GM21723 (cell line): Measurements from ENCODE around the gene SRL.
"Not testable (repeated sequence)": the region's sequence is repeated elsewhere in the genome, so short reads cannot be mapped to it uniquely, and the experiment has no call there.

ENCODE experiments used
- ATAC-seq: cut with Tn5 transposase; IDR thresholded peaks from one replicate; pipeline ENCODE4 v1.9.1; 2021; ENCODE audit warnings: mild to moderate bottlenecking, moderate library complexity; ENCODE audit not compliant: unreplicated experiment

SRL gene

GRCh38 chr16:4231367-4231766, 10.5 kb downstream of the SRL start:
- ATAC-seq: no peak

DNA sequence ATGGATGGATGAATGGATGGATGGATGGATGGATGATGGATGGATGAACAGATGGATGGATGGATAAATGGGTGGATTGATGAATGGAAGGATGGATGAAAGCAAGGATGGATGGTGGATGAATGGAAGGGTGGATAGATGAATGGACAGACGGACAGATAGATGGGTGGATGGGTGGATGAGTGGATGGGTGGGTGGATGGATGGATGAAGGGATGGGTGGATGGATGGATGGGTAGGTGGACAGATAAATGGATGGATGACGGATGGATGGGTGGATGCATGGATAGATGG, 14.9 kb downstream of the SRL start:
- no peak for ATAC-seq

DNA sequence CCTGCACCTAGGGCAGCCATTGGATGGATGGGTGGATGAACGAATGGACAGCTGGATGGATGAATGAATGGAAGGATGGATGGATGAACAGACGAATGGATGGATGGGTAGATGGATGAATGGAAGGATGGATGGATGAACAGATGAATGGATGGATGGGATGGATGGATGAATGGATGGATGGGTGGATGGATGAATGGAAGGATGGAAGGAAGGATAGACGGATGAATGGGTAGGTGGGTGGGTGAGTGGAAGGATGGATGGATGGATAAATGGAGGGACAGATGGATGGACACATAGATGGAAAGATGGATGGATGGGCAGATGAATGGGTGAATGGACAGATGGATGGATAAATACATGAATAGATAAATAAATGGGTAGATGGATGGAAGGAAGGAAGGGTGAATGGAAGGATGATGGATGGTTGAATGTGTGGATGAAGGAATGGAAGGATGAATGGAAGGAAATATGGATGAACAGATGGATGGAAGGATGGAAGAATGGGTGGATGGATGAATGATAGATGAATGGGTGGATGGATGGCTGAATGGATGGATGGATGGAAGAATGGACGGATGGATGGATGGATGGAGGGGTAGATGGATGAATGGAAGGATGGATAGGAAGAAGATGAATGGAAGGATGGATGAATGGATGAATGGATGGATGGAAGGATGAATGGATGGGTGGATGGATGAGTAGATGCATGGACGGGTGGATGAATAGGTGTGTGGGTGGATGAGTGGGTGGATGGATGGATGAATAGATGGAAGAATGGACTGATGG, 15.4 kb downstream of the SRL start:
- ATAC-seq: no peak

DNA sequence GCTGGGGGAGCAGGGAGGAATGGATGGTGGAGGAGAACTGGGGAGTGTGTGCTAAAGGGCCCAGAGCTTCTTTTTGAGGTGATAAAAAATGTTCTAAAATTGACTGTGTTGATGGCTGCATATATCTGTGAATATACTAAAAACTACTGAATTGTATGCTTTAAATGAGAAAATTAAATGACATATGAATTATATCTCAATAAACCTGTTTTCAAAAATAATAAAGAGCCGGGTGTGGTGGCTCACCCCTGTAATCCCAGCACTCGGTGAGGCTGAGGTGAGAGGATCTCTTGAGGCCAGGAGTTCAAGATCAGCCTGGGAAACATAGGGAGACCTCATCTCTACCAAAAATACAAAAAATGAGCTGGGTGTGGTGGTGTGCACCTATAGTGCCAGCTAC, 16.8 kb downstream of the SRL start:
- ATAC-seq: no peak

GRCh38 chr16:4220358-4220757, 21.5 kb downstream of the SRL start:
- no peak for ATAC-seq

DNA sequence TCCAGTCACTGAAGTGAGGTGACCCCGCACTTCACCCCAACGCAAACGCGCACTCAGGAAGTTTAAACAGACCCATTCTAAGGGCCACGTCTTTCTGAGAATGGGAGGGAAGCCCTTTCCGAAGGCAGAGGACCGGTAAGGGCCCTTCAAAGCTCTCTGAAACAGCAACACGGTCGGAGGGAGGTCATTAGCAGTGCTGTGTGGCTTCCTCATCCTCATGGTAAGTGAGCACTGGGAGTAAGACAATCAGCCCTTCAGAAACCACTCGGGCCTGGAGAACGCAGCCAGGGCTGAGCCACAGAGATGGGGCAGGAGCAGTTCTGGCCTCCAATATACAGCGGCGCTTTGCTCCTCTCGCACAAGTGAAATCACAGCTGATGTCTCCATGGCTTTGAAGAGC, 23.7 kb downstream of the SRL start:
- no peak for ATAC-seq

DNA sequence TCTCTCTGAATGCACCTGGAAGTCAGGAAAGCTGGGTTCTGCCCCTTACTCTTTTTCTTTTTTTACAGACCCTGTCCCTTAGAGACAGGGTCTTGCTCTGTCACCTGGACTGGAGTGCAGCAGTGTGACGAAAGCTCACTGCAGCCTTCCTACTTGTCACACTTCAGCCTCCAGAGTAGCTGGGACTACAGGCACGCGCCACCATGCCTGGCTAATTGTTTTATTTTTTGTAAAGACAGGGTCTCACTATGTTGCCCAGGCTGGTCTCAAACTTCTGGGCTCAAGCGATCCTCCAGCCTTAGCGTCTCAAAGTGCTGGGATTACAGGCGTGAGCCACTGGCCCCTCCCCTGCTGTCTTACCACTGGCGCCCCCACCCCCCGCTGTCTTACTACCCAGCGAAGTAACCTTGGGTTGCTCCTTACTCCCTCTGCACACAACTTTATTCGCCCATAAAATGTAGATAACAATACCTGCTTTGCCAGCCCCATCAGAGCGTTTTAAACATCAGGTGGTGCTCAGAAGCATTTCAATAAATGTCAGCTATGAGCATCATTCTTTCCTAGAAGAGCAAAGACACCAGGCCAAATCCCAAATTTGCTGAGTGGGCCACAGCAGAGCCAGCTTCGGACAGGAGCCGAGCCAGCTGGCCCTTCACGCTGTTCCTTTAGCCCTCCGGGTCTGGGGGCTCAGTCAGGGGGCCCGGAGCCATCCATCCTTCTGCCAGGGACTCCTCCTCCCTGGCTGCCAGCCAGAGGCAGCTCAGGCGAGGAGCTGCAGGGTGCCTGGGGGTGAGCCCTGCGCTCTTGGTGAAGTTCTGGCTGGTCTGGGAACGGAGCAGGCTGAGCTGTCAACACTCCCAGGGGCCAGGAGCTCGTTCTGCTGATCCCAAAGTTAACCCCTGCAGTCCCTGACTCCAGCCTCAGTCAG, 24.4 kb downstream of the SRL start:
- no peak for ATAC-seq

DNA sequence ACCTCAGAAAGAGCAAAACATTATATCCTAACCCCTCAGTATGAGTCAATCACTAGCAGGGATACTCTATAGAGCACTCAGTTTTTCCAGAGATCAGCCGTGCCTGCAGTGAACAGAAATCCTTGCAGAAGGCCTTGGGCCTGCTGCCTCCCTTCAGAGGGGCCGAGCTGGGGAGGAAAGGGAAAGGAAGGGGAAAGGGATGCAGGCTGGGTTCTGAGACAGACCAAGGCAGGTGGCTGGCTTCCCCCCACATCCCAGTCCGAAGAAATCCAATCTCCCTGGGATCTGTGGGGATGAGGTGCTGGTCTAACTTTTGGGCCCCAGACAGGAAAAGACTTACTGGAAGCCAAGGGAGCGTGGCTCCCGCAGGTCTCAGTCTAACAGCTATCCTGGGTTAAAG, 25.3 kb downstream of the SRL start:
- ATAC-seq: no peak

- no peak for ATAC-seq
Observed at GRCh38 chr16:4215106-4215505, 26.8 kb downstream of the SRL start.

DNA sequence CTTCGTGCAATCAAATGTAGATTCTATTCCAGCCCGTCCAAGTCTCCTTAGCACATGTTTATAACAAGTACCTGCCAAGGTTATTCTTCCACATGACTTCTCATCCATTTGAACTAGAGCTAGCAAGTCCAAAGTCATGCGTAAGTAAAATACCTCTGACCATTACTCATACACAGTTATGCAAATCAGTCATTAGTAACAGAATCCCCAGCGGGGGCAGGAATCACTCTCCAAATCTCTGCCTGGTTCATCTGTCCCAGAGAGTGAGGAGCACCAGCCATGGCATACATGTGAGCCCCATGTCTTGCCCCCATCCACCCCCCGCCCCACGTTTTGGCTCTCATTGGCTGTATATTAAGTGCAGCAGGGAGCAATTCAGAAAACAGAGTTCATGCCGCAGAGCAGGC, 27.7 kb downstream of the SRL start:
- no peak for ATAC-seq

DNA sequence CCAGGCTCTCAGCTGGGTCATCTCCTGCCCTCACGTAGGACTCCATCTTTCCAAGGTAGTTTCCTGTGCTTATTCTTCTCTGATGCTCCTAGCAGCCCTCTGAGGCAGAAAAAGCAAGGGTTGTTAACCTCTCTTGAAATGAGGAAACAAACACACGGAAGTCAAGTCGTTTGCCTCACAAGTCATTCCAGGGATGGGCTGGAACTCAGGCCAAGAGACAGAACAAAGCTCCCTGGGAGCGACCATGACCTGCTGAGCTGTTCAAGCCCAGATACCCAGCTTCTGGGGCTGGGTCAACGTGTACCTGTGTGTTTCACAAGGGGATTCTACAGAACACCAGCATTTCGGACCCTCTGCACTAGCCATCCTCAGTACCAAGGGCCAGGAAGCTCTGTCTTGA, 28.1 kb downstream of the SRL start:
- no peak for ATAC-seq

DNA sequence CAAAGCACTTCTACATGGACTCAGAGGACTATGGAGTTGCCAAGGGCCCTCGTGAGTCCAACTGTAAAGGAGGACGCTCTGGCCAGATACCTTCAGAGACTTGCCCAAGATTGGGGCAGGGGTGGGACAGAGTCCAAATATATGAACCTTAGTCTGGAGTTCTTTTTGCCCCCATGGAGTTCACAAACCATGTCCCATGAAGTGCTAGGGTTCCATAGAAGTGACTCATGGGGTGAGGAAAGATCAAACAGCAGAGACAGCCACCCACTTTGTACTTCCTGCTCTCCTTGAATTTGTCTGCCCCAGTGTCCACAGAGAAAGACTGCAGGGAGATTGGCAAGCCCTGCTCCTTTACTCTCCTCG, 29.0 kb downstream of the SRL start:
- no peak for ATAC-seq

DNA sequence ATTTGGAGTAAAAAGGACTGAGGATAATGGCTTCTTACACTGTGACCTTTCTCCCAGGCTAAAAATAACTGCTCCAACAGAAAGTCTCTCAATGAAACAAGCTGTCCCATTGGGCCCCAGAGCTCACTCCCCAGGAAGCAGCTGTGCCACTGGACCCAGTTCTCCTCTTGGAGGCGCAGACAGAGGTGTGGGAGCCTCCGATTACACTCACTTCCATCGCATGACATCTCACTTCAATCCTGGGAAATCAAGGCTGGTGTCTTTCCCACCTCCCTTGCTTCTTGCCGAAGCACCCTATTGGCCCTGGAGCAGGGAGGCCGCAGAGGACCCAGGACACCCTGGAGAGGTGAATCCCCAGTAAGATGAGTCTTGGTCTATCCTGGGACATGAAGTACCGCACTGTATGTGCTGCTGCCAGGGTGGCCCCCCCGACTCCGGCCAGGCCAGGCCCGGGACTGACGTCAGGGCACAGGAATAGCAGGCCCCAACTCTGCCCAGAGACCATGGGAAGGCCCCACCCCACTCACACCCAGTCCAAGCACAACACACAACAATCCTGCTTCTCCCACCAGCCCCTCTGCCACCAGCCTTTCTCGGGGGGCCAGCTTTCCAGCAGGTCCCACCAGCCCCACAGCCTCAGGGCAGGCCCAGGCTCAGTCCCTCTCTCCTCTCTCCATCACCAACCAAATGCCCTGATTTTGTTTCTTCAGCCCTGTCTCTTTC, 29.5 kb downstream of the SRL start:
- ATAC-seq: no peak

DNA sequence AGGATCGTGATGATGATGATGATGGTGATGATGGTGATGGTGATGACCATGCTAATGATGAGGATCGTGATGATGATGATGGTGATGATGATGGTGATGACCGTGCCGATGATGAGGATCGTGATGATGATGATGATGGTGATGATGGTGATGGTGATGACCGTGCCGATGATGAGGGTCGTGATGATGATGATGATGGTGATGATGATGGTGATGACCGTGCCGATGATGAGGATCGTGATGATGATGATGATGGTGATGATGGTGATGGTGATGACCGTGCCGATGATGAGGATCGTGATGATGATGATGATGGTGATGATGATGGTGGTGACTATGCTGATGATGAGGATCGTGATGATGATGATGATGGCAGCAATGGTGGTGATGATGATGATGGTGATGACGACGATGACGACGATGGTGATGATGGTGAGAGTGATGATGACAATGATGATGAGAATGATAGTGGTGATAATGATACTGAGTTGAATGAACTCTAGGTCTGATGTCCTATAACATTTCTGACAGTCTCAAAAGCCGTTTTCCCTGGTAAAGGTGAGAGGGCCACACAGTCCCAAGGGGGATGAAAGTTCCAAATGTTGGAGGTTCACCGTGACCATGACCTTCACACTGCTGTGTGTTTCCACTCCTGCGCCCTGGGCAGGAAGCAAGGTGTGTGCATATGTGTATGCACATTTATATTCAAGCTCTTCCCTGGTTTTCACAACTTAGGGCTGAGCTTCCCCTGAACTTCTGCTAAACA, 30.3 kb downstream of the SRL start:
- not testable (repeated sequence) for ATAC-seq

DNA sequence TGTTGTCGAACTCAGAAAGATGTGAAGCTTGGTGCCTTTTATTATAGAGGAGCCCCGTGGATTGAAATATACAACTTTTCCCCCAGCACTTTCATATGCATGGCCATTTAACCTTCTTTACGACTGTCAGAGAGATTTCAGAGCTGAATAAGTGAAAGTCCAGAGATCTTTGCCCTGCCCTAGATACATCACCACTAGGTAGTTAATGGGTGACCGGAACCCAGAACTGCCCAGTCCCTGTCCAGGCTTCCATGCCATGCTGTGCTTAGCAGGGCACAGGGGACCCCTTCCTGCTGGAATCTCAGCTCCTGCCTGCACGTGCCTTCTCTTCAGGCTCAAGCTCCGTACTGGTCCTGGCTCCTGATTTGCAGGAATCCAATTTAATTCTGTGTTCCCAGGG, 32.2 kb downstream of the SRL start:
- ATAC-seq: no peak

DNA sequence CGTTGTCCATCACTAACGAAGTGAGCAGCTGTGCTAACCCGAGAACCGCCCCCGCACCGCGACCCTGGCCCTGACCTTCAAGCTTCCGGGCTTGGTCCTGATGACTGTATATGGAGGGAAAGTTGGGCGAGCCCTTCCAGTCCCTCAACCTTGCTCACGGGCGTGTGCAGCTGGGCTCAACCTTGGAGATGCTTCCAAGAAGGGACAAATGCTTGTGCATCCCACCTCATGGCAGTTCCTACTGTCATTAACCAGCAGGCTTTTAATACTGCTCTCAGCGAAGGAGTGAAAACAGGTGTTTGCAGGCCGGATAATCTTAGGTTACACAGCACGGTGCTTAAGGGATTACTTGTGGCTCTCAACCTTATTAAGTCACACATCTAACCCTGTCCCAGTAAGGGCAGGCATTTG, 33.5 kb downstream of the SRL start:
- no peak for ATAC-seq

GRCh38 chr16:4207683-4208340, 34.1 kb downstream of the SRL start:
- no peak for ATAC-seq

DNA sequence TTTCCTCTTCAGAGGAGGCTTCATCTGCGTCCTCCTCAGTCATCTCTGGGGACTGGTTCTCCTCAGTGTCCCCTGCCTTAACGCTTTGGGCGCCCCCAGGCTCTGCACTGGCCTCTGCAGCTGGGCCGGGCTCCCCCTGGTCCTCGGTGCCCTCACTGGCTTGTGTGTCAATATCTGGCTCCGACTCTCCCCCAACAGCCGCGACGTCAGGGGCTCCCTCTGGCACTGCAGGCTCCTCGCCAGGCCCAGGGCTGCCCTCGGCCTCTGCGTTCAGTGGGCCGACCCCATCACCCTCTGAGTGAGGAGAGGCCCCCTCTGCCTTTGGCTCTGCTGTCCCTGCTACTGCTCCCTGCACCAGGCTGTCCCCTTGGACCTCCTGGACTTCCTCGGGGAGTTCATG, 34.7 kb downstream of the SRL start:
- no peak for ATAC-seq

- no peak for ATAC-seq
Observed at GRCh38 chr16:4206680-4207079, 35.2 kb downstream of the SRL start.

GRCh38 chr16:4205971-4206370, 35.9 kb downstream of the SRL start:
- no peak for ATAC-seq

- ATAC-seq: no peak
Observed at GRCh38 chr16:4204521-4204920, 37.4 kb downstream of the SRL start.
